Epithelial cell of prostate (primary cell): ENCODE measurements around the gene NPBWR2.
"Not testable (repeated sequence)": the region's sequence is repeated elsewhere in the genome, so short reads cannot be mapped to it uniquely, and the experiment has no call there.

ENCODE experiments used
- DNase-seq: peaks from one replicate; pipeline ENCODE4 v3.0.0-alpha.2; 2011; ENCODE audit warnings: low read depth, low spot score
- H3K27ac ChIP-seq: fragments of 450-650 bp; 2 replicates; pipeline ENCODE4 v1.5.1; 2017; ENCODE audit warnings: mild to moderate bottlenecking

NPBWR2 gene

DNA sequence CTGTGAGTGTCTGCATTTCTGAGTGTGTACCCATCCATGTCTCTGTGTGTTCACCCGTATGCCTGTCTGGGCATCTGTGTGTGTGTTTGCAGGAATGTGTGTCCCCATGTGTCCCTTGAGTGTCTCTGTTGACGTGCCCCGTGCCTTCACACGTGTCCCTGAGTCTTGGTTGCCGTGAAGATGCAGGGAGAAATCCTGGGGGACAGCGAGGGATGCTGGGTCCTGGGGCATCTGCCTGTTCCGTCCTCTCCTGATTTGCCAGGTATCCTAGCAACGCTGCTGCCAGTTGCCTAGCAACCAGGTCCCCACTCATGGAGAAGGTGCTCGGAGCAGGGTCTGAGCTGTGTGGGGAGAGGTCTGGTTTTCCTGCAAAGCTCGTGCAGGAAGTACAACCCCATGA, 17.2 kb downstream of the NPBWR2 start:
- DNase-seq: no peak
- no peak overlapping the region for H3K27ac ChIP-seq

DNA sequence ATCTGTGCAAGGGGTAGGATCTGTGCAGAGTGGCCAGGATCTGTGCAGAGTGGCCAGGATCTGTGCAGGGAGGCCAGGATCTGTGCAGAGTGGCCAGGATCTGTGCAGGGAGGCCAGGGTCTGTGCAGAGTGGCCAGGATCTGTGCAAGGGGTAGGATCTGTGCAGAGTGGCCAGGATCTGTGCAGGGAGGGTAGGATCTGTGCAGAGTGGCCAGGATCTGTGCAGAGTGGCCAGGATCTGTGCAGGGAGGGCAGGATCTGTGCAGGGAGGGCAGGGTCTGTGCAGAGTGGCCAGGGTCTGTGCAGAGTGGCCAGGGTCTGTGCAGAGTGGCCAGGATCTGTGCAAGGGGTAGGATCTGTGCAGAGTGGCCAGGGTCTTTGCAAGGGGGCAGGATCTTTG, 18.8 kb downstream of the NPBWR2 start:
- H3K27ac ChIP-seq, DNase-seq: not testable (repeated sequence)

DNA sequence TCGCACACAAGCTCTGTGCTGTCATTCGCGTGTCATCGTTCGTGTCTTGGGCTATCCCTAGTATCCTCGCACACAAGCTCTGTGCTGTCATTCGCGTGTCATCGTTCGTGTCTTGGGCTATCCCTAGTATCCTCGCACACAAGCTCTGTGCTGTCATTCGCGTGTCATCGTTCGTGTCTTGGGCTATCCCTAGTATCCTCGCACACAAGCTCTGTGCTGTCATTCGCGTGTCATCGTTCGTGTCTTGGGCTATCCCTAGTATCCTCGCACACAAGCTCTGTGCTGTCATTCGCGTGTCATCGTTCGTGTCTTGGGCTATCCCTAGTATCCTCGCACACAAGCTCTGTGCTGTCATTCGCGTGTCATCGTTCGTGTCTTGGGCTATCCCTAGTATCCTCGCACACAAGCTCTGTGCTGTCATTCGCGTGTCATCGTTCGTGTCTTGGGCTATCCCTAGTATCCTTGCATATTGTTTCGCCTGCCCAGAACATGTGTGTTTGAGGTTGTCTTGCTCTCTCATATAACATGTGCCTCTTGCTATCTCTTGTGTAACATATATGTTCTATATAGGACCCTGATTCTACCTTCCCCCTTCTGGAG, 20.0 kb downstream of the NPBWR2 start:
- DNase-seq, H3K27ac ChIP-seq: not testable (repeated sequence)

DNA sequence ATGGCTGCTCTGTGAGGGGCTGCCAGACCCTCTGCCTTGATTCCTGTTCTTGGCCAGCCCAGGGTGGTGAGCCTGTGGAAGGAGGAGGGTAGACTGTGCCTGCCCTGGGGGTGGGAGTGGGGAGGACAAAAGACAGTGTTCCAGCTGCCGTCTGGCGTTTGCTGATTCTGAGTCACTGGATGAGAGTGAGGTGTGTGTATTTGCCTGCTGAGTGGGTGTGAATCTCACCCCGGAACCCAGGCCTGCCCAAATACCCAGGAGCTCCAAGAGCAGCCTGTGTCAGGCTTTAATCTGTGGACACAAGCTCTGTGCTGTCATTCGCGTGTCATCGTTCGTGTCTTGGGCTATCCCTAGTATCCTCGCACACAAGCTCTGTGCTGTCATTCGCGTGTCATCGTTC, 20.6 kb downstream of the NPBWR2 start:
- no peak overlapping the region for H3K27ac ChIP-seq
- peak; percentile 24 for DNase-seq

DNA sequence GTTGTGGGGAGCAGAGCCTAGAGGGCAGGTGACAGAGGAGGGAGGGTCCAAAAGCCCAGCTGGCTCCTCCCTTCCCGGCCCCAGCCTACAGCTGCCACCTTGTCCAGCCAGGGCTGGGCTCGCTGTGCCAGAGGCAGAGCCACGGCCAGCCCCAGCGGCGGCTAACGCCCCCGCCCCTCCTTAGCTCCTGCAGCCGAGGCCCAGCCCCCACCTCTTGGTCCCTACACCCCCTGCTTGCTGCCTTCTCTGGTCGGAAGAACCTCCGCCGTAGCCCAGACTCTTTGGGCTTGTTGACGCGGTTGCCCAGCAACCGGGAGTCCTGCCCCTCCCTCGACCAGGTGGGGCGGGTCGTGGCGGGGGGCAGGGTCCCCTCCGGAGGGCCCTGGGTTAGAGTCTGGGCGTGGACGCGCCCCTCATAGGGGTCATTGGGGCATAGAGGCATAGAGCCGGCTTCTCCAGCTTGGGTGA, 22.6 kb downstream of the NPBWR2 start:
- no peak overlapping the region for H3K27ac ChIP-seq
- DNase-seq: no peak

DNA sequence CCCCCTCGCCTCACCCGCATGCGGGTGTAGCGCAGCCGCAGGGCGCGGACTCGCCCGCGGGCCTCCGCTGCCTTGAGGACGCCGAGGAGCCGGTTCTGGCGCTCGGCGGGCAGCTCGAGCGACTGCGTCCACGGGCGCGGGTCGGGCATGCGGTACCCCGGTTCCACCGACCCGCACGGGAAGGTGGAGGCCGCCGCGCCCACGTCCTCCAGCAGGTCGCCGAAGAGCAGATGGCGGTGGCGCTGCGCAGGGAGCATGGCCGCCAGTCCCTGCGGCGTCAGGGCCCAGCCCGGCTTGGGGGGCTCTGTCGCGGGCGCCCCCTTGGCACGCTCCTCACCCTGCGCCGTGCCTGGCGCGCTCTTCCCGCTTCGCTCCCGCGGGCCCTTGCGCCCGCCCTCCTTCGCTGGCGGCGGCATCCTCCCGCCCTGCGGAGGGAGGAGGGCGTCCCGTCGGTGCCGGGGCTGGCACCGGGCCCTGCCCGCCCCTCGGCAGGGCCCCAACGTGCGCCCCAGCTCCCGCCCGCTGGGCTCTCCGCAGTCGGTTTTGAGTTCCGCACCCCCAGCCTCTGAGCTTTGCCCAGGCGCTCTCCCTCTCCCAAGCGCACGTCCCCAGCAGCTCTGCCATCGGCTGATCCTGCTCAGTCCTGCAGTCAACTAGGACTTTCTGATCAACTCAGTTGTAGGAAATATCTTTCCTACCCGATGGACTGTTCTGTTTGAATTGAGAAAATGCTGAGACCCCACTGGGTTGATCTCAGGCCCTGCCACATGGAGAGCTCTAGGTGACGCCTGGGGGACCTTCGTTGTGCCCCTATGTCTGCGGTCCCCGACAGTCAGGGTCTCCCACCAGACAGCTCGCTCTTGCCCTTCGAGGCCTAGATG, 23.3 kb downstream of the NPBWR2 start, which contains the start of gene LKAAEAR1:
LKAAEAR1 (minus strand) TSS at position 595 of the 881 bp plus-strand sequence; CDS start at position 416, 179 bp downstream.
- no peak within 1 kb of the TSS for H3K27ac ChIP-seq
- no peak for DNase-seq

DNA sequence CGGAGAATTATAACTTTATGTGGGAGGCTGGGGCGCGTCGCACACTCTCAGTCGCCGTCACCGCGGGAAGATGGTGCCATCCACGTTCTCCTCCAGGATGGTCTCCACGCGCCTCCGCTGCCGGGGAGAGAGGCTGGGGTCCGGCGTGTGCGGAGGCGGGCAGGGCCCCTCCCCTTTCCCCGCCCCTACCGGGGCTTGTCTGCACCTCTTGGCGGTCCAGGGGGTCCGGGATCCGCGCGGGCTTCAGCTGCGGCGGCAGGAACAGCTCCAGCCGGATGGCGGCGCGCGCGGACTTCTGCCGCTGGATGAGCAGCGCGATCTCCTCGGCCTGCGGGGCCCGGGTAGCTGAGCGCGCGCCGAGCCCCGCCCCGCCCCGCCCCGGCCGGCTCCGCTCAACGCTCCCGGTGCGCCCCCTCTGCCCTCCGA, 24.0 kb downstream of the NPBWR2 start:
- H3K27ac ChIP-seq: no peak overlapping the region
- DNase-seq: peak; percentile 22

DNA sequence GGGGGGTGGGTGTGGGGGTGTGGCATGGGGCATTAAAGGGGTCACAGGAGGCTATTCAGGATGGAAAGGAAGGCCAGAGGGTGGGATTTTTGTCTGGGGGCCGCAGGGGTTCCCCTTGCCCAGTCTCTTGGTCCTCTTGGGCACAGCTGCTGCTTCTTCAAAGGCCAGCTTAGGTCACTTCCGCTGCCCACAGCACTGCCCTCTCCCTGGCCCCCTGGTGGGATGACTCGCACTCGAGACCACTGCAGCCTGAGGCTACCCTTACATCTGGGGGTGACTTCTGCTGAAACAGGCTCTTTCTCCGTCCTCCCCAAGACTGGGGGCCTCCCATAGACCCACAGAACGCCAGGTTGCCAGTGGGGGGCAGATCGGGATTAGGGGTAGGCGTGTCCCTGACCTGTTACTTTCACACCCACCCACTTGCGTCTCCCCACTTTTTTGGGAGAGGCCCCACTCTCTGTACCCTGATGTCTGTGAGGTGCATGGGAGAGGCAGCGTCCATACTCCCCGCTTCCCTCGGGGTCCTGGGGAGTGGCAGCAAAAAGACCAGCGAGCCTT, 24.5 kb downstream of the NPBWR2 start:
- no peak for DNase-seq
- no peak overlapping the region for H3K27ac ChIP-seq

DNA sequence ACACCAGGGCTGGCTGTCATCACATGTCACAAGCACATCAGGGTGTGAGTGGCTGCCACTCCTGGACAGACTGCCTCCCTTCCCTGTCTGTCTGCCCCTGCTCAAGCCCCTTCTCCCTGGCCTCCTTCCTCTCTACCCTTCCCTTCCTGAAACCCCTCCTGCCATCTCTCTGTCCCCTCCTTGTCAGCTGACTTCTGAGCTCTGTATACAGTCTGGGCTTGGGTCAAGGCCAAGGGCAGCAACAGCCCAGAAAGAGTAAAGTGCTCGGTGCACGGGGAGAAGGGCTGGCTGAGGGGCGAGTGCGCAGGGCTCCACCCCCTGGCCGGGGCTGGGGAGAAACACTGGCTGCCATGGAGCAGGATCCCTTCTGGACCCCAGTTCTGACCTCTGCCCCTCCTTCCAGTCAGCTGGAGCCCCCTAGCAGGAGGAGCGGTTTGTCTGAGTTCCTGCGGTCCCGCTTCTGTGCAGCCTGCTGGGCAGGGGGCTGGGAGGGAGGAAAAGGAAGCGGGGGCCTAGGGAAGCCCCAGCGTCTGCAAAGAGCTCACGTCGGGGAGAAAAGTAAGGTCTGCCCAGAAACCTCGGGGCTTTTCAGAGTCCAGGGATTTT, 25.1 kb downstream of the NPBWR2 start:
- H3K27ac ChIP-seq: no peak overlapping the region
- no peak for DNase-seq

DNA sequence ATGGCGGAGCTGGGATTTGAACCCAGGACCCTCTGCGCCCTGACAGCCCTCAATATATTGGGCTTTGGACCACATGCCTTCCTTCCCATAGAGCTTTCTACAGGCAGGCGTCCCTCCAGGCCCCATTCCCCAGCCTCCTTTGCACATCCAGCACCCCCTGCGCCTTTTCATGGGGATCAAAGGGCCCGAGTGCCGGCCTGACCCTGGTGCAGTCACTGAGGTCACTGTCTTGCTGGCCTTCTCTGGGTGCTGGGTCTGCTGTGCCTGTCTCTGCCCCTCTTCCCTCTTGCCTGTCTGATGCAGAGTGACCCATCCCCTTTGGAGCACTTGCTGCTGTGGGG, 25.8 kb downstream of the NPBWR2 start:
- no peak for DNase-seq
- no peak overlapping the region for H3K27ac ChIP-seq

DNA sequence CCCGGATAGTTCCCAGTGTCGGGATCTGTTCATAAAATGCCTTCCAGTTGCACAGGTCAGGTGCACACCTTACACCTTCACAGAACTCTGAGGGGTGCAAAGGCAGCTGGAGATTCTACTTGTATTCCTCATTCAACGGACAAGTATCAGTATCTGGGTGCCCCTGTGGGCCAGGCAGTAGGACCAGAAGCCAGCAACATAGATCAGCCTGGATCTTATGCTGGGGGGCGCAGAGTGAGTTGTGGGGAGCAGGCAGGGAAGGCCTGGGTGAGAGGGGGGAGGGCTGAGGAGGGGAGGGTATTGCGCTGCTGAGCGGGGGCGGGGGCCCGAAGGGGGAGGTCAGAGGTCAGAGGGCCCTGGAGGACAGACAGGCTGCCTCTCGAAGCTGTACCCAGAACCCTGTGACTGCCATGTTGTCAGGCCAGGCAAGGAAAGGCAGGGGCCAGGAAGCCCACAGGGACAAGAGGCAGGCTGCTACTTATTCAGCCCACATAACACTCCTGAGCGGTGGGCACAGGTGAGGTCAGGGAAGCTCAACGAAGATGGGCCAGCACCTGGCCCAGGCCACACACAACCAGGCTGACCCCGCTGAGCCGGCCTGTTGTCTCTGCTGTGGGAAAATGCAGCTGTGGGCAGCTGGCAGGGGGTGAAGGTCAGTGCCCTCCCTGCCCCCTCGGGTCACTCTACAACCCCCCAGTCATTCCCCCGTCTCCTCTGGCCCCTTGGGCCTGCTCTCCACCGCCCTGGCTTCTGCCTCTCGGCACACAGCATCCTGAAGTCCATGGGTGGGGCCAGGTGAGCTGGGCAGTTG, 26.3 kb downstream of the NPBWR2 start:
- H3K27ac ChIP-seq: no peak overlapping the region

DNA sequence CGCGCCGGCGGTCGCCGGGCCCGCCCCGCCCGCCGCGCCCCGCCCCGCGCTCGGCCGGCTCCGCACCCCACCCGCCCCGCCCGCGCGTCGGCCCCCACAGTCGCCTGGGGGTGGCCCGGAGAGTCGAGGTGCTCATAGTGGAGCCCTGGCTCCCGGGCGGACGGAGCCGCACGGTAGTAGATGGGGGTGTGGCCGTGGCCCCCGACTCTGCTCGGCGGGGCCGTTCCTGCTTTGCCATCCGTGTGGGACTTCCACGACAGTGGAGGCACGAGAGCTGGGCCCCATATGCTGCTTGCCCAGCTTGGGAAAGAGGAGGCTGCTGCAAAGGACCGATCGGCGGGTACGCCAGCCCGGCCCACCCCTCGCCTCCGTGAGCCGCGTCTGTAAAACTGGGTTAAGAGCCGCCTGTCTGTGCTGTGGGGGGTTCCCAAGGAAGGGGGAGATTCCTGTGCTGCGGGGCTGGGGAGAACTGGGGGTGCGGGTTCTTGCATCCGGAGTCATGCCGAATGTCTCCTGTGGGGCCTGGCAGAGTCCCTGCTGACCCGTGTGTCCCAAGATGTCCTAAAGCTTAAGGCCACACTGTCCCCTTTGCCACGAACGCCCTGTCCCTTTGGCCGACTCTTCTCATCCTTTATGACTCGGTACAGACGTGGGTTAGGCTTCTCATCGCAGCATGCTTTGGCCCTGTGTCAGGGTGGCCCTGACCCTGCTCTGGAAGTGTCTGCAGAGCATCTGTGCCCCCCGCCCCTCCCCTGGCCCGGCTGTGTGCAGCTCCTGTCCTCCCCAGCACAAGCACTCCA, 27.2 kb downstream of the NPBWR2 start, which contains the start of gene OPRL1:
OPRL1 (plus strand) TSS at position 70 of the 800 bp plus-strand sequence. CDS start 12,639 bp downstream, outside the sequence.
- no peak within 1 kb of the TSS for H3K27ac ChIP-seq
- DNase-seq: no peak

More for the DNA sequence above, 26.3 kb downstream of the NPBWR2 start:
- no peak for DNase-seq

DNA sequence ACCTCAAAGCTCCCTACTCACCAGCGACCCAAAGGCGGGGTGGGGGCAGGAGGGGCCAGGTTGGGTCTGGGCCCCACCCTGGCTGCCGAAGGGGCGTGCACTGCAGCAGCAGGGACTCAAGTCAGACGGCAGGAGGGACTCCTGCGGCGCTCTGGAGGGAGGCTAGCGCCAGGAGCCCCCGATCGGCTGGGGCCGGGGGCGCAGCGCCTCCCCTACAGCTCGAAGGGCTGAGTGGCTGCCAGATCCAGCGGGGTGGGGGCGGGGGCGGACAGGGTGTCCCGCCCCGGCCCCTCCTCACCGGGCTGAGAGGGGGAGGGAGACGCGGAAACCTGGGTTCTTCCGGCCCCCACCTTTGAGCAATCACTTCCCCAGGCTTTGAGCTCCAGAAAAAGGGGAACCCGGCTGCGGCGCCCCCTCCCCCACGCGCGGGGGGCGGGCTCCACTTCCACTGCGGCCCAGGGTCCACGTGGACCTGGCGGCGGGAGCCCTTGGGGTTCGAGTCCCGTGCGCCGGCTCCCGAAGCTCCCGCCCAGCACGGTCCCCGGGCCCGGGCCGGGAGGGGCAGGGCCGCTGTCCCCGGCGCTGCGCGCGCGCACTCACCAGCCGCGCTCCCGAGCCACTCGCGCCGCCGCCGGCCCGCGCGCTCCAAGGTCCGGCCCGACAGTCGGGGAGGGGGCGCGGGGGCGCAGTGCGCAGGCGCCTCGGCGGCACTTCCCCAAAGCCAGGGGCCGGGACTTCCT, 27.9 kb downstream of the NPBWR2 start, which contains the start of gene RGS19:
RGS19 (minus strand) TSS at position 246 of the 740 bp plus-strand sequence. CDS start 2,632 bp downstream, outside the sequence.
- no peak within 1 kb of the TSS for H3K27ac ChIP-seq
- DNase-seq: no peak

DNA sequence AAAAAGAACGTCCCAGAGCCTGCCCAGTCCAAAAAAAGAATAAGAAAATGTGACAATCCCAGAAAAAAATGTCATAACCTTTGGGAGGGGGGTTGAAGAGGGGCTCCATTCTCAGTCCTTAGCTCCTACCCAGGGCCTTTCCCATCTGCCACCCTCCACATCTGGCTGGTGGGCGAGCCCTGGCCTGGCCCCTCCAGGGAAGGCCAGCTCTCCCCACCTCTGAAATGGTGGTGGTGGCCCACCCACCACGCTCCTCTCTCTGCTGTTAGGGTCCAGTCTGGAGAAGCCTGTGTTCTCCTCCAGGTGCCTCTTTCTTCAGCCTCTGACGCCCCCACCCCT, 28.5 kb downstream of the NPBWR2 start:
- DNase-seq: no peak
- H3K27ac ChIP-seq: no peak overlapping the region

DNA sequence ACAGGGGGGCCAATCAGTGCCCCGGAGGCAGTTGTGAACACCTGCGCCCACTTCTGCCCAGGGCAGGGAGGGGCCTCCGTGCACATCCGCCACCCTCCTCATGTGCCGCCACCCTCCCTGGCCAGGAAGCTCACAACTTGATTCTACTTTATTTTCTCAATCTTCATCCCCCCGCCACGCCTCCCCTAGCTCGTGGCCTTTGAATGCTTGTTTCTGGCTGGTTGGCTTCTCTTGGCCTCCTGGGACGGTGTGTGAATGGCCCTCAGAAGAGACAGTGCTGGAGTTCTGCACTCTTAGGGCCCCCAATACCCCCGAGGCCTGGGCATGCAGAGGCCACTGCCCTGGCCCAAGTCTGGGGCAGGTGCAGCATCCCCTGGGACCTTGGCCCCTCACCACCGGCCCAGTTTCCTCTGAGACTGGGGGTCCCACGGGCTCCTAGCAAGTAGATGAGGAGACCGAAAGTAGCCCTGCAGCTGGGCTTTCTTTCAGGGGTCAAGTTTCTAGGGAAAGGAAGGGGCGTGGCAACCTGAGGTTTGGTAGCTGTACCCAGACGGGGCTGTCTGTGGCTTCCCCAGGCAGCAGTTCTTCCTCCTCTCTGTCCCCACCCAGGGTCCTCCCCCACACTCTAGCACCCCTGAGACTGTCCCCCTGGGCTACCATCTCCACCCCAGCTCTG, 29.4 kb downstream of the NPBWR2 start:
- no peak overlapping the region for H3K27ac ChIP-seq
- no peak for DNase-seq

DNA sequence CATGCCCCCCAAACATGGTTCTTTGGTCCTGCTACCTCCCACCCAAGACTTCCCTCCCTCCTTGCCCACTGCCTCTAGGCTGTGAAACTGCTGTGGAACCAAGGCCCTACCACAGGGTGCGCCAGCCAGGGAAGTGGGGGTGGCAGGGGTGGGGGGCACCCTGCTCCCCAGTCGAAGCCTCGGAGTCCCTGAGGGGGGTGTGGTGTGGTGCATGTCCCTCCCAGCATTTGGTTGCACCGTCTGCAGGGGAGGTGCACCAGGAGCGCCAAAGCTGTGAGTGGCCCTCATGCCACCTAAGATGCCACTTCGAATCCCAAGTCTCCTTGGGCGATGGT, 29.9 kb downstream of the NPBWR2 start:
- no peak overlapping the region for H3K27ac ChIP-seq
- no peak for DNase-seq

DNA sequence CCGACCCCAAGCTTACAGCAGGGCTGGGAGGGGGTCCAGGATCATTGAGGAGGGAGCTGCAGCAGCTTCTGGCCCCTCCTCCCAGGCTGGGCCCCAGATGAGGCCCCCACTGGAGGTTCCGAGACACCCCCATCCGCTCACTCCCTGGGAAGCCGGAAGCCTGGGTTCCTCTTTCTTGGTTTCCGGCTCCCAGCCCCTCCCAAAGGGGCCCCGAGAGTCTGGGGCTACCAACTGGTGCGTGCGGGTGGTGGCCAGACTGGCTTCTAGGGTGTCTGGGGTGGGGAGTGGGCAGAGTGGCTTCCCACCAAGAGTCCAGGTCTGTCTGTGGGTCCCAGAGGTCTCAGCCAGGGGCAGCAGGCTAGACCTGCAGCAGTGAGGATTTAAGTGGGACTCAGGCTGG, 30.3 kb downstream of the NPBWR2 start:
- no peak for DNase-seq
- H3K27ac ChIP-seq: no peak overlapping the region
